GM12878 (cell line): ENCODE results near the gene IQCK. TPM values are rescaled to one million over a fixed set of nuclear protein-coding genes. Genes with fewer than 3 reads are reported as not detected.

Source experiments
- ATAC-seq: fragments of 200-7000 bp; cut with Tn5 transposase; 3 replicates; pipeline ENCODE4 v1.9.1; 2020; ENCODE audit warnings: mild to moderate bottlenecking, moderate library complexity
- BruUV-seq: library from RNA; stranded (reverse); fragments of 400-500 nt; replicated peaks from 2 replicates; lab custom pipeline; 2021; lab: Mats Ljungman, UMichigan
- CTCF ChIA-PET: fragments of 300-600 bp; sonication (Branson Sonifier 250); formaldehyde crosslinking; extraction: SDS; loops from one replicate; lab custom pipeline; 2021; ENCODE audit warnings: inconsistent platforms; lab: Yijun Ruan, JAX
- POLR2A ChIA-PET: fragments of 350-600 bp; formaldehyde crosslinking; extraction: SDS; loops from one replicate; lab custom pipeline; 2021; ENCODE audit warnings: inconsistent platforms; lab: Charles Lee
- RAD21 ChIA-PET: fragments of 300-600 bp; sonication (Branson Sonifier 250); formaldehyde crosslinking; loops from one replicate; lab custom pipeline; 2023; ENCODE audit warnings: antibody characterized with exemption; ENCODE audit not compliant: unreplicated experiment; lab: Charles Lee
- SMC1A ChIA-PET: fragments of 300-600 bp; sonication (Branson Sonifier 250); formaldehyde crosslinking; loops from one replicate; lab custom pipeline; 2023; ENCODE audit not compliant: unreplicated experiment, uncharacterized antibody; lab: Charles Lee
- DNase-seq: peaks from one replicate; pipeline ENCODE4 v3.0.0-alpha.2; 2011; ENCODE audit warnings: low read depth, low spot score
- FAIRE-seq: peaks from 3 replicates; lab custom pipeline; 2011; peaks lifted over from hg19 to GRCh38; lab: Jason Lieb, UNC
- H2AFZ ChIP-seq: 2 replicates; pipeline ENCODE4 v1.6.0; 2011; ENCODE audit warnings: low read depth, low read length, control low read depth; ENCODE audit not compliant: control insufficient read depth
- H3K27ac ChIP-seq: 2 replicates; pipeline ENCODE4 v1.5.1; 2011; ENCODE audit warnings: control low read depth; ENCODE audit not compliant: control insufficient read depth, insufficient read depth
- H3K27me3 ChIP-seq, 2 experiments: replicated peaks in 1 of 2; 2 replicates each; pipeline versions ENCODE4 v1.6.0 to v1.6.1; 2011; ENCODE audit warnings: low read length in 1 of 2; ENCODE audit not compliant: control insufficient read depth in 2 of 2, insufficient read depth in 2 of 2
- H3K36me3 ChIP-seq, 2 experiments: 2 replicates each; pipeline ENCODE4 v1.5.1; 2011; ENCODE audit warnings: low read length in 1 of 2; ENCODE audit not compliant: control insufficient read depth in 2 of 2, insufficient read depth in 2 of 2
- H3K4me1 ChIP-seq: 2 replicates; pipeline ENCODE4 v1.6.1; 2011; ENCODE audit warnings: mild to moderate bottlenecking, low read length, moderate library complexity, mixed read lengths; ENCODE audit not compliant: control insufficient read depth, insufficient read depth
- H3K4me2 ChIP-seq: 2 replicates; pipeline ENCODE4 v1.6.0; 2011; ENCODE audit warnings: control low read depth; ENCODE audit not compliant: control insufficient read depth, insufficient read depth
- H3K4me3 ChIP-seq: fragments of 200-600 bp; sonication (generic); 2 replicates; pipeline ENCODE4 v1.5.1; 2016
- H3K79me2 ChIP-seq: 2 replicates; pipeline ENCODE4 v1.6.0; 2011; ENCODE audit warnings: low read length; ENCODE audit not compliant: control insufficient read depth, insufficient read depth
- H3K9ac ChIP-seq: 2 replicates; pipeline ENCODE4 v1.8.0; 2011; ENCODE audit warnings: low read length, control low read depth, mixed read lengths; ENCODE audit not compliant: control insufficient read depth, insufficient read depth
- H3K9me3 ChIP-seq: replicated peaks from 3 replicates; pipeline ENCODE4 v1.5.1; 2011; ENCODE audit warnings: mild to moderate bottlenecking, low read length; ENCODE audit not compliant: control insufficient read depth, insufficient read depth
- H4K20me1 ChIP-seq: 2 replicates; pipeline ENCODE4 v1.6.0; 2011; ENCODE audit not compliant: control insufficient read depth, insufficient read depth
- MYC ChIP-seq: IDR thresholded peaks from 2 replicates; pipeline ENCODE4 v1.6.1; 2011; ENCODE audit warnings: mild to moderate bottlenecking, low read length, moderate library complexity, inconsistent platforms; ENCODE audit not compliant: insufficient read depth, insufficient replicate concordance, insufficient read length, severe bottlenecking
- YY1 ChIP-seq: IDR thresholded peaks from 2 replicates; pipeline ENCODE4 v1.6.1; 2011; ENCODE audit warnings: low read depth, mild to moderate bottlenecking, low read length
- WGBS: methylation state at CpG from one replicate; pipeline ENCODE4 v1.1.6; 2016; ENCODE audit warnings: low lambda C conversion rate; ENCODE audit not compliant: insufficient replicate concordance, insufficient coverage; ENCODE audit errors: missing lambda C conversion rate; 5-methylcytosine and 5-hydroxymethylcytosine counted together
- in situ Hi-C: fragments of 300-500 bp; cut with MboI; formaldehyde crosslinking; loops from 9 replicates; pipeline ENCODE4 v1.14.3; 2018; ENCODE audit warnings: mixed read lengths
- intact Hi-C: fragments of 100-400 bp; cut with micrococcal nuclease; formaldehyde crosslinking; loops from one replicate; pipeline ENCODE4 v1.14.2; 2022; ENCODE audit not compliant: unreplicated experiment
- polyA plus RNA-seq, 11 experiments: library from polyadenylated mRNA; depleted of rRNA in 4 of 11; unstranded in 6 of 11; stranded (reverse) in 5 of 11; fragments of >200 nt; fragmentation: Nextera tagmentation in 4 of 11; fragmentation: Illumina TruSeq in 1 of 11; extraction: Ambion mirVana in 4 of 11; extraction: Trizol in 1 of 11; gene quantifications; 1 replicate in 1 of 11; 2 replicates in 10 of 11; pipeline versions ENCODE4 v1.2.1 to v1.2.3, GENCODE V29; 2011 to 2016; ENCODE audit warnings: inconsistent platforms in 2 of 11, missing spikeins in 2 of 11, low read depth in 1 of 11
- total RNA-seq, 4 experiments: library from RNA; depleted of rRNA in 3 of 4; stranded (reverse); fragments of >200 nt in 3 of 4; fragmentation: Illumina TruSeq in 1 of 4; extraction: Trizol in 1 of 4; gene quantifications; 2 replicates each; pipeline versions ENCODE4 v1.2.1 to v1.2.3, GENCODE V29; 2013 to 2021
- TF ChIP-seq, protein P1 (sequence below): fragments of 450-650 bp; IDR thresholded peaks from 2 replicates; pipeline ENCODE4 v1.6.1; 2017; ENCODE audit warnings: antibody characterized with exemption, mild to moderate bottlenecking, moderate library complexity

IQCK gene
- total and polyA plus RNA-seq, 10 of the 15 experiments (the other 5 are each of a cell fraction or from before 2014, with no cell fraction given): 1.0 to 4.2 (median 2.4) TPM

GRCh38 chr16:19776565-19776964 is 58.5 kb downstream of the IQCK start (continued):
- TF ChIP-seq, protein P1, sequence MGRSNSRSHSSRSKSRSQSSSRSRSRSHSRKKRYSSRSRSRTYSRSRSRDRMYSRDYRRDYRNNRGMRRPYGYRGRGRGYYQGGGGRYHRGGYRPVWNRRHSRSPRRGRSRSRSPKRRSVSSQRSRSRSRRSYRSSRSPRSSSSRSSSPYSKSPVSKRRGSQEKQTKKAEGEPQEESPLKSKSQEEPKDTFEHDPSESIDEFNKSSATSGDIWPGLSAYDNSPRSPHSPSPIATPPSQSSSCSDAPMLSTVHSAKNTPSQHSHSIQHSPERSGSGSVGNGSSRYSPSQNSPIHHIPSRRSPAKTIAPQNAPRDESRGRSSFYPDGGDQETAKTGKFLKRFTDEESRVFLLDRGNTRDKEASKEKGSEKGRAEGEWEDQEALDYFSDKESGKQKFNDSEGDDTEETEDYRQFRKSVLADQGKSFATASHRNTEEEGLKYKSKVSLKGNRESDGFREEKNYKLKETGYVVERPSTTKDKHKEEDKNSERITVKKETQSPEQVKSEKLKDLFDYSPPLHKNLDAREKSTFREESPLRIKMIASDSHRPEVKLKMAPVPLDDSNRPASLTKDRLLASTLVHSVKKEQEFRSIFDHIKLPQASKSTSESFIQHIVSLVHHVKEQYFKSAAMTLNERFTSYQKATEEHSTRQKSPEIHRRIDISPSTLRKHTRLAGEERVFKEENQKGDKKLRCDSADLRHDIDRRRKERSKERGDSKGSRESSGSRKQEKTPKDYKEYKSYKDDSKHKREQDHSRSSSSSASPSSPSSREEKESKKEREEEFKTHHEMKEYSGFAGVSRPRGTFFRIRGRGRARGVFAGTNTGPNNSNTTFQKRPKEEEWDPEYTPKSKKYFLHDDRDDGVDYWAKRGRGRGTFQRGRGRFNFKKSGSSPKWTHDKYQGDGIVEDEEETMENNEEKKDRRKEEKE: no peak
- TF ChIP-seq, all 136 proteins: peak for 1

- Histone ChIP-seq H3K4me1 (0 out of 2 replicates have a peak, but pooled peaks cover 6% of the 10 kb centered on the region), H4K20me1 (no peaks in the 10 kb centered on the region), H3K4me2 (no peak overlapping the region), H3K9ac (no peak overlapping the region), H3K4me3 (no peak overlapping the region), H3K79me2 (no peaks in the 10 kb centered on the region), H3K9me3 (no peaks in the 10 kb centered on the region), H2AFZ (no peak overlapping the region), H3K36me3 (no peaks in the 10 kb centered on the region), H3K27me3 (no peaks in the 10 kb centered on the region), H3K27ac (no peak overlapping the region)
- FAIRE-seq (no peak), ATAC-seq (no peak), DNase-seq (no peak)
- TF ChIP-seq MYC (no peak), YY1 (no peak)
- ChIA-PET RAD21 (no interaction called here), SMC1A (no interaction called here), POLR2A (no interaction called here), CTCF (no interaction called here)
- 29% methylated on average over 3 of the region's 3 CpGs for WGBS
- BruUV-seq: no TSS peak
- intact Hi-C loops: no loop called here
- in situ Hi-C loops: no loop called here
Measured at GRCh38 chr16:19780321-19780720, 62.2 kb downstream of the IQCK start.
